GM12892 (cell line): Measurements from ENCODE around the gene INO80C.

Experiments used
- POLR2A ChIP-seq: IDR thresholded peaks from 2 replicates; pipeline ENCODE4 v1.6.1; 2011; ENCODE audit warnings: low read depth, low read length, control low read depth
- POLR2AphosphoS5 ChIP-seq: IDR thresholded peaks from 2 replicates; pipeline ENCODE4 v1.6.1; 2011; ENCODE audit warnings: low read depth, low read length, control low read depth
- TAF1 ChIP-seq: IDR thresholded peaks from 2 replicates; pipeline ENCODE4 v1.6.1; 2011; ENCODE audit warnings: low read depth, mild to moderate bottlenecking, control low read depth, low read length, borderline replicate concordance

GRCh38 chr18:35437836-35438235 lies 59.9 kb downstream of the INO80C start:
- no peak for TF ChIP-seq TAF1
- no peak for TF ChIP-seq POLR2AphosphoS5
- TF ChIP-seq POLR2A = no peak
